HepG2 (cell line): ENCODE results near the gene TIMM8B. TPM values are rescaled to one million over a fixed set of nuclear protein-coding genes. Genes with fewer than 3 reads are reported as not detected.
A peak's percentile ranks its signal among the peaks of the same experiment; 100 is the strongest.

ENCODE experiments used
- CEBPG ChIP-seq: IDR thresholded peaks from 2 replicates; pipeline ENCODE4 v1.6.1; 2016
- DNMT1 ChIP-seq: sonication (generic); formaldehyde crosslinking; IDR thresholded peaks from 2 replicates; pipeline ENCODE4 v1.5.1; 2020; ENCODE audit warnings: mild to moderate bottlenecking, missing genetic modification reagents
- GPN1 ChIP-seq: sonication (generic); formaldehyde crosslinking; IDR thresholded peaks from 2 replicates; pipeline ENCODE4 v1.5.1; 2020; ENCODE audit warnings: missing genetic modification reagents, borderline replicate concordance
- SALL2 ChIP-seq: sonication (generic); formaldehyde crosslinking; IDR thresholded peaks from 2 replicates; pipeline ENCODE4 v1.8.1; 2023; ENCODE audit warnings: mild to moderate bottlenecking, missing genetic modification reagents, inconsistent platforms
- SP140L ChIP-seq: sonication (generic); formaldehyde crosslinking; IDR thresholded peaks from 2 replicates; pipeline ENCODE4 v1.4.0; 2020; ENCODE audit warnings: missing genetic modification reagents, borderline replicate concordance
- ZBTB2 ChIP-seq: sonication (generic); formaldehyde crosslinking; IDR thresholded peaks from 2 replicates; pipeline ENCODE4 v1.8.0; 2022; ENCODE audit warnings: low read depth, missing genetic modification reagents
- ZBTB4 ChIP-seq: sonication (generic); formaldehyde crosslinking; IDR thresholded peaks from 2 replicates; pipeline ENCODE4 v1.4.0; 2020; ENCODE audit warnings: missing genetic modification reagents, mild to moderate bottlenecking, borderline replicate concordance
- ZBTB44 ChIP-seq: sonication (generic); formaldehyde crosslinking; IDR thresholded peaks from 2 replicates; pipeline ENCODE4 v1.4.0; 2020; ENCODE audit warnings: missing genetic modification reagents
- ZNF414 ChIP-seq: sonication (generic); formaldehyde crosslinking; IDR thresholded peaks from 2 replicates; pipeline ENCODE4 v1.5.0; 2020; ENCODE audit warnings: missing genetic modification reagents
- ZNF589 ChIP-seq: sonication (generic); formaldehyde crosslinking; conservative IDR thresholded peaks from 2 replicates; pipeline ENCODE4 v1.8.0; 2022; ENCODE audit warnings: mild to moderate bottlenecking, moderate library complexity, missing genetic modification reagents
- ZNF660 ChIP-seq: sonication (generic); formaldehyde crosslinking; IDR thresholded peaks from 2 replicates; pipeline ENCODE4 v1.5.1; 2020; ENCODE audit warnings: mild to moderate bottlenecking, low read depth, missing genetic modification reagents, borderline replicate concordance
- polyA plus RNA-seq, 8 experiments: library from polyadenylated mRNA; depleted of rRNA in 3 of 8; stranded (reverse) in 7 of 8; unstranded in 1 of 8; fragments of >200 nt; fragmentation: Illumina TruSeq in 4 of 8; extraction: Trizol in 4 of 8; gene quantifications; 2 replicates each; pipeline versions ENCODE4 v1.2.1 to v1.2.3, GENCODE V29; 2011 to 2016; ENCODE audit warnings: low read depth in 4 of 8, missing spikeins in 1 of 8, mixed read lengths in 1 of 8; ENCODE audit not compliant: insufficient read depth in 1 of 8
- total RNA-seq, 5 experiments: library from RNA; depleted of rRNA; stranded (reverse); fragments of >200 nt; fragmentation: Illumina TruSeq; extraction: Trizol; gene quantifications; 2 replicates each; pipeline ENCODE4 v1.2.3, GENCODE V29; 2016; ENCODE audit warnings: low read depth in 1 of 5
- TF ChIP-seq, protein P1 (sequence below): sonication (generic); formaldehyde crosslinking; IDR thresholded peaks from 2 replicates; pipeline ENCODE4 v1.5.1; 2020; ENCODE audit warnings: mild to moderate bottlenecking, missing genetic modification reagents, moderate library complexity
- TF ChIP-seq, protein P2 (sequence below): sonication (generic); formaldehyde crosslinking; IDR thresholded peaks from 2 replicates; pipeline ENCODE4 v1.4.0; 2020; ENCODE audit warnings: missing genetic modification reagents

TIMM8B gene
- total and polyA plus RNA-seq, 2 of the 13 experiments (the other 11 are each of a cell fraction or from before 2014, with no cell fraction given) = 84.5 to 98.3 TPM

GRCh38 chr11:112086422-112087191 is at the start of gene TIMM8B, which contains the start of gene SDHD (continued):
- no peak for TF ChIP-seq ZNF660 (CRISPR knock-in tag)
- TF ChIP-seq GPN1 (CRISPR knock-in tag) = 0 out of 2 replicates have a peak, but pooled peaks have one; percentile 5
- TF ChIP-seq CEBPG (CRISPR knock-in tag) = peak; percentile 33; the same call in 1 of the 2 replicates
- TF ChIP-seq ZNF589 (CRISPR knock-in tag) = peak; percentile 86
- peak; percentile 83; the same call in 1 of the 2 replicates for TF ChIP-seq ZBTB4 (CRISPR knock-in tag)
- TF ChIP-seq, protein P1, sequence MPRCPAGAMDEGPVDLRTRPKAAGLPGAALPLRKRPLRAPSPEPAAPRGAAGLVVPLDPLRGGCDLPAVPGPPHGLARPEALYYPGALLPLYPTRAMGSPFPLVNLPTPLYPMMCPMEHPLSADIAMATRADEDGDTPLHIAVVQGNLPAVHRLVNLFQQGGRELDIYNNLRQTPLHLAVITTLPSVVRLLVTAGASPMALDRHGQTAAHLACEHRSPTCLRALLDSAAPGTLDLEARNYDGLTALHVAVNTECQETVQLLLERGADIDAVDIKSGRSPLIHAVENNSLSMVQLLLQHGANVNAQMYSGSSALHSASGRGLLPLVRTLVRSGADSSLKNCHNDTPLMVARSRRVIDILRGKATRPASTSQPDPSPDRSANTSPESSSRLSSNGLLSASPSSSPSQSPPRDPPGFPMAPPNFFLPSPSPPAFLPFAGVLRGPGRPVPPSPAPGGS = peak; percentile 89
- TF ChIP-seq, protein P2, sequence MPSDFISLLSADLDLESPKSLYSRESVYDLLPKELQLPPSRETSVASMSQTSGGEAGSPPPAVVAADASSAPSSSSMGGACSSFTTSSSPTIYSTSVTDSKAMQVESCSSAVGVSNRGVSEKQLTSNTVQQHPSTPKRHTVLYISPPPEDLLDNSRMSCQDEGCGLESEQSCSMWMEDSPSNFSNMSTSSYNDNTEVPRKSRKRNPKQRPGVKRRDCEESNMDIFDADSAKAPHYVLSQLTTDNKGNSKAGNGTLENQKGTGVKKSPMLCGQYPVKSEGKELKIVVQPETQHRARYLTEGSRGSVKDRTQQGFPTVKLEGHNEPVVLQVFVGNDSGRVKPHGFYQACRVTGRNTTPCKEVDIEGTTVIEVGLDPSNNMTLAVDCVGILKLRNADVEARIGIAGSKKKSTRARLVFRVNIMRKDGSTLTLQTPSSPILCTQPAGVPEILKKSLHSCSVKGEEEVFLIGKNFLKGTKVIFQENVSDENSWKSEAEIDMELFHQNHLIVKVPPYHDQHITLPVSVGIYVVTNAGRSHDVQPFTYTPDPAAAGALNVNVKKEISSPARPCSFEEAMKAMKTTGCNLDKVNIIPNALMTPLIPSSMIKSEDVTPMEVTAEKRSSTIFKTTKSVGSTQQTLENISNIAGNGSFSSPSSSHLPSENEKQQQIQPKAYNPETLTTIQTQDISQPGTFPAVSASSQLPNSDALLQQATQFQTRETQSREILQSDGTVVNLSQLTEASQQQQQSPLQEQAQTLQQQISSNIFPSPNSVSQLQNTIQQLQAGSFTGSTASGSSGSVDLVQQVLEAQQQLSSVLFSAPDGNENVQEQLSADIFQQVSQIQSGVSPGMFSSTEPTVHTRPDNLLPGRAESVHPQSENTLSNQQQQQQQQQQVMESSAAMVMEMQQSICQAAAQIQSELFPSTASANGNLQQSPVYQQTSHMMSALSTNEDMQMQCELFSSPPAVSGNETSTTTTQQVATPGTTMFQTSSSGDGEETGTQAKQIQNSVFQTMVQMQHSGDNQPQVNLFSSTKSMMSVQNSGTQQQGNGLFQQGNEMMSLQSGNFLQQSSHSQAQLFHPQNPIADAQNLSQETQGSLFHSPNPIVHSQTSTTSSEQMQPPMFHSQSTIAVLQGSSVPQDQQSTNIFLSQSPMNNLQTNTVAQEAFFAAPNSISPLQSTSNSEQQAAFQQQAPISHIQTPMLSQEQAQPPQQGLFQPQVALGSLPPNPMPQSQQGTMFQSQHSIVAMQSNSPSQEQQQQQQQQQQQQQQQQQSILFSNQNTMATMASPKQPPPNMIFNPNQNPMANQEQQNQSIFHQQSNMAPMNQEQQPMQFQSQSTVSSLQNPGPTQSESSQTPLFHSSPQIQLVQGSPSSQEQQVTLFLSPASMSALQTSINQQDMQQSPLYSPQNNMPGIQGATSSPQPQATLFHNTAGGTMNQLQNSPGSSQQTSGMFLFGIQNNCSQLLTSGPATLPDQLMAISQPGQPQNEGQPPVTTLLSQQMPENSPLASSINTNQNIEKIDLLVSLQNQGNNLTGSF = no peak
- peak; percentile 66 for TF ChIP-seq ZBTB44 (CRISPR knock-in tag)
- peak; percentile 91; the same call in 1 of the 2 replicates for TF ChIP-seq DNMT1
- peak; percentile 52; the same call in 1 of the 2 replicates for TF ChIP-seq SALL2
- TF ChIP-seq SP140L (CRISPR knock-in tag) = 0 out of 2 replicates have a peak, but pooled peaks have one; percentile 22
- TF ChIP-seq ZBTB2 (CRISPR knock-in tag) = 0 out of 2 replicates have a peak, but pooled peaks have one; percentile 26
- TF ChIP-seq ZNF414 (CRISPR knock-in tag) = 0 out of 2 replicates have a peak, but pooled peaks have one; percentile 51
